ENCODE data around the gene MT1E. TPM values are rescaled to one million over a fixed set of nuclear protein-coding genes. Genes with fewer than 3 reads are reported as not detected.

MT1E gene
- total RNA-seq, 1 experiment from 2014 or later, result 383 TPM

DNA sequence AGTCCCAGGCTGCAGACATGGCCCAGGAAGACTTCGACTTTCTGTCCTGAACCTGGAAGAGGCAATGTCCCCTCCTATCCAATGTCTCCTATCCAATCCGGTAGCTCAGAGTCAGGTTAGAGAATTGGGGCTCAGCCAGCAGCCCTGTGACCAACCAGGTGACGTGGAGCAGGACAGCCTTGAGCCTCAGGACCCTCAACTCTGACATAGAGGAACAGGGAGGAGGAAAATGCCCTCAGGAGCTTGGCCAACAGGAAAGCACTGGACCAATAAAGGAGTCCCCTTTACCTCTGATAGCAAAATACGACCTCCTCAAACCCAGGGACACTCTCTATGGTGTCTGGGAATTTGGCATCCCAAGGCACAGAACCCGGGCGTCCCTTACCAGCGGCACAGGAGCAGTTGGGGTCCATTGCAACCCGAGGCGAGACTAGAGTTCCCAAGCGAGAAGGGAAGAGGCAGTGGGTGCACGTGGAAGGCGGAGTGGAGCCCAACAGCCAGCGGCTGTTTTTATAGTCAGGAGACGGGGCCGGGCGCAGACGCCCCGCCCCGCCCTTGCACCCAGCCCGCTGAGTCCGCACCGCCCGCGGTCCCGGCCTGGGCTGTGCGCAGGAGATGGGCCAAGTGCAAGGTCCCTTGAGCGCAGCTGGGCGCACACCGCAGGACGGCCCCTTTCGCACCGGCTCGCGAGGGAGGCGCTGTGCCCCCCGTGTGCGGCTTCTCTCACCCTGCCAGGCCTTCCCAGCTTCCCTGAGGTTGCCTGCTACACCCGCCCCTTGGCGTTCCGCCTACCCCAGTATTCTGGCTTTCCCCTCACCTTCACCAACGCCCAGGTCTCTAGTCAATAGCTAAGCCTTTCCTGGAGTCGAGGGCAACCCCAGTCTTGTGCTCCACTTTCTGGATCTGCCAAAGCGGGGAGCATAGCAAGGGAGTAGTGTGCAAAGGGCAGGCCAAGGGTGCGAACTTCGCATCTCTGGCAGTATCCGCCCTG, 42.3 kb downstream of the MT1E start, which contains the start of gene MT1G:
Gene MT1G (minus strand): TSS at position 485 of the 991 bp plus-strand sequence. CDS start 72 bp downstream, at position 413.
- Histone ChIP-seq H2AFZ (ENCODE audit: low read depth, low read length, poor library complexity, severe bottlenecking) (no peak within 1 kb of the TSS), H3K4me3 (replicated peaks in 1 of 2; ENCODE audit: low read depth in 1 of 2, low read length in 2 of 2) (no peak within 1 kb of the TSS), H3K9ac (ENCODE audit: low read length) (no peak within 1 kb of the TSS), H3K27ac (ENCODE audit: low read depth, low read length) (no peak within 1 kb of the TSS), H3K4me1 (ENCODE audit: control insufficient read depth in 1 of 2, insufficient read depth in 2 of 2, low read length in 2 of 2) (no peaks in the 10 kb centered on the region), H3K36me3 (ENCODE audit: control insufficient read depth in 1 of 2, insufficient read depth in 2 of 2, low read length in 2 of 2) (no peaks in the 10 kb centered on the region), H3K79me2 (ENCODE audit: insufficient read depth, low read length) (no peaks in the 10 kb centered on the region), H4K20me1 (ENCODE audit: insufficient read depth) (no peaks in the 10 kb centered on the region), H3K27me3 (ENCODE audit: insufficient read depth, low read length) (no peaks in the 10 kb centered on the region), H3K9me2 (ENCODE audit: insufficient read depth) (no peaks in the 10 kb centered on the region), H3K9me3 (ENCODE audit: control insufficient read depth in 1 of 2, insufficient read depth in 1 of 2, low read depth in 1 of 2, low read length in 2 of 2) (no peaks in the 10 kb centered on the region), H3K4me2 (ENCODE audit: low read length) (no peak within 1 kb of the TSS)
- DNase-seq (ENCODE audit: low read depth, low spot score) (no peak), ATAC-seq (no peak)
- intact Hi-C loops (cut with micrococcal nuclease), result no loop called here
- ChIA-PET CTCF (no interaction called here), RAD21 (ENCODE audit: low non-redundant PET in 1 of 2, low total read pairs in 2 of 2, uncharacterized antibody in 2 of 2, unreplicated experiment in 2 of 2) (no interaction called here), POLR2A (no interaction called here)
- BruUV-seq (replicated peaks), result no TSS peak
- TF ChIP-seq POLR2AphosphoS5 (IDR thresholded peaks at IDR 0.05; ENCODE audit: low read depth, low read length) (no peak), RAD21 (IDR thresholded peaks at IDR 0.05; ENCODE audit: low read depth) (no peak), ELF1 (IDR thresholded peaks at IDR 0.05; ENCODE audit: borderline replicate concordance, low read depth) (no peak), EZH2 (IDR thresholded peaks at IDR 0.05) (no peak), CEBPB (IDR thresholded peaks at IDR 0.05; ENCODE audit: low read depth) (no peak), SIN3A (IDR thresholded peaks at IDR 0.05; ENCODE audit: low read depth) (no peak)
- TF ChIP-seq, protein P1, sequence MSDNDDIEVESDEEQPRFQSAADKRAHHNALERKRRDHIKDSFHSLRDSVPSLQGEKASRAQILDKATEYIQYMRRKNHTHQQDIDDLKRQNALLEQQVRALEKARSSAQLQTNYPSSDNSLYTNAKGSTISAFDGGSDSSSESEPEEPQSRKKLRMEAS (IDR thresholded peaks at IDR 0.05), result no peak

DNA sequence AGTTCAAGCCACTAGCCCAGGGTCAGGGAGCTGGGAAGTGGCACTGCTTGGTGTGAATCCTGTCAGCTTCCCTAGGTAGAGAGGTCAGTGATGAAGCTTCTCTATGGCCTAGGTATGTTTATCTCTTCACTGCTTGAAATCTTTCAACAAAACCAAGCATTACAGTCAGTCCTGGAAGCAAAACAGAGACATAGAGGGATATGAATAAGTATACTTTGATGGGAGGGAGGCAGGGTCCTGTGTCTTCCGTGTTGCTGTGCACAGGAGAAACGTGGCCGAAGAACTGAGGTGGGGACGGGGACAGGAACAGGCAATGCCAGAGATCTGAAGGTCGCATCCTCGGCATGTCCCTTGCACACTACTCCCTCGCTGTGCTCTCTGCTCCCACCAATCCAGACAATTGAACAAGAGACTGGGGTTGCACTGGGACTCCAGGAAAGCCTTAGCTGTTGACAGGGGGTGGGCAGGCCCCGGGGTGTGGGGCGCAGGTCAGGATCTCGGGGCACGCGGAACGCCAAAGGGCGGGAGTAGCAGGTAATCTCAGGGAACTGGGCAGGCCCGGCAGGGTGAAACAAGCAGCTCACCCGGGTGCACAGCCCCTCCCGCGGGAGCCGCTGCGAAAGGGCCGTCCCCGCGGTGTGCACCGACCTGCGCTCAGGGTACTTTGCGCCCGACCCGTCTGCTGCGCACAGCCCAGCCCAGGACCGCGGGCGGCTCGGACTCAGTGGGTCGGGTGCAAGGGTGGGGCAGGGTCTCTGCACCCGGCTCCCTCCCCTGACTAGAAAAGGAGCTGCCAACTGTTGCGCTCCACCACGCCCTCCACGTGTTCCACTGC, 43.6 kb downstream of the MT1E start, which contains the start of gene MT1H:
Gene MT1H (plus strand): TSS at position 810 of the 835 bp plus-strand sequence. CDS start 71 bp downstream, outside the sequence.
- Histone ChIP-seq H3K9ac (ENCODE audit: low read length) (no peak within 1 kb of the TSS), H3K27me3 (ENCODE audit: insufficient read depth, low read length) (no peaks in the 10 kb centered on the region), H3K4me3 (replicated peaks in 1 of 2; ENCODE audit: low read depth in 1 of 2, low read length in 2 of 2) (no peak within 1 kb of the TSS), H3K9me2 (ENCODE audit: insufficient read depth) (no peaks in the 10 kb centered on the region), H3K36me3 (ENCODE audit: control insufficient read depth in 1 of 2, insufficient read depth in 2 of 2, low read length in 2 of 2) (no peaks in the 10 kb centered on the region), H3K4me1 (ENCODE audit: control insufficient read depth in 1 of 2, insufficient read depth in 2 of 2, low read length in 2 of 2) (no peaks in the 10 kb centered on the region), H3K27ac (ENCODE audit: low read depth, low read length) (no peak within 1 kb of the TSS), H3K4me2 (ENCODE audit: low read length) (no peak within 1 kb of the TSS), H4K20me1 (ENCODE audit: insufficient read depth) (no peaks in the 10 kb centered on the region), H2AFZ (ENCODE audit: low read depth, low read length, poor library complexity, severe bottlenecking) (no peak within 1 kb of the TSS), H3K9me3 (ENCODE audit: control insufficient read depth in 1 of 2, insufficient read depth in 1 of 2, low read depth in 1 of 2, low read length in 2 of 2) (no peaks in the 10 kb centered on the region), H3K79me2 (ENCODE audit: insufficient read depth, low read length) (no peaks in the 10 kb centered on the region)
- POLR2A ChIA-PET, result no interaction called here
- RAD21 ChIA-PET (ENCODE audit: low non-redundant PET in 1 of 2, low total read pairs in 2 of 2, uncharacterized antibody in 2 of 2, unreplicated experiment in 2 of 2), result no interaction called here
- CTCF ChIA-PET, result no interaction called here
- intact Hi-C loops (cut with micrococcal nuclease), result no loop called here
- no TSS peak for BruUV-seq (replicated peaks)
- no peak for DNase-seq (ENCODE audit: low read depth, low spot score)
- ATAC-seq, result no peak
- TF ChIP-seq JUND (IDR thresholded peaks at IDR 0.05) (no peak), RAD21 (IDR thresholded peaks at IDR 0.05; ENCODE audit: low read depth) (no peak), ZFX (IDR thresholded peaks at IDR 0.05) (no peak), ZNF274 (IDR thresholded peaks at IDR 0.05; ENCODE audit: low read depth, low read length) (no peak), CBX3 (IDR thresholded peaks at IDR 0.05; ENCODE audit: low read depth) (no peak), EZH2 (IDR thresholded peaks at IDR 0.05) (no peak), SP1 (IDR thresholded peaks at IDR 0.05; ENCODE audit: low read depth) (no peak), SIN3A (IDR thresholded peaks at IDR 0.05; ENCODE audit: low read depth) (no peak)
- TF ChIP-seq, protein P2, sequence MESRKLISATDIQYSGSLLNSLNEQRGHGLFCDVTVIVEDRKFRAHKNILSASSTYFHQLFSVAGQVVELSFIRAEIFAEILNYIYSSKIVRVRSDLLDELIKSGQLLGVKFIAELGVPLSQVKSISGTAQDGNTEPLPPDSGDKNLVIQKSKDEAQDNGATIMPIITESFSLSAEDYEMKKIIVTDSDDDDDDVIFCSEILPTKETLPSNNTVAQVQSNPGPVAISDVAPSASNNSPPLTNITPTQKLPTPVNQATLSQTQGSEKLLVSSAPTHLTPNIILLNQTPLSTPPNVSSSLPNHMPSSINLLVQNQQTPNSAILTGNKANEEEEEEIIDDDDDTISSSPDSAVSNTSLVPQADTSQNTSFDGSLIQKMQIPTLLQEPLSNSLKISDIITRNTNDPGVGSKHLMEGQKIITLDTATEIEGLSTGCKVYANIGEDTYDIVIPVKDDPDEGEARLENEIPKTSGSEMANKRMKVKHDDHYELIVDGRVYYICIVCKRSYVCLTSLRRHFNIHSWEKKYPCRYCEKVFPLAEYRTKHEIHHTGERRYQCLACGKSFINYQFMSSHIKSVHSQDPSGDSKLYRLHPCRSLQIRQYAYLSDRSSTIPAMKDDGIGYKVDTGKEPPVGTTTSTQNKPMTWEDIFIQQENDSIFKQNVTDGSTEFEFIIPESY (IDR thresholded peaks at IDR 0.05; ENCODE audit: extremely low read depth, insufficient replicate concordance, low read length), result no peak
- TF ChIP-seq, protein P3, sequence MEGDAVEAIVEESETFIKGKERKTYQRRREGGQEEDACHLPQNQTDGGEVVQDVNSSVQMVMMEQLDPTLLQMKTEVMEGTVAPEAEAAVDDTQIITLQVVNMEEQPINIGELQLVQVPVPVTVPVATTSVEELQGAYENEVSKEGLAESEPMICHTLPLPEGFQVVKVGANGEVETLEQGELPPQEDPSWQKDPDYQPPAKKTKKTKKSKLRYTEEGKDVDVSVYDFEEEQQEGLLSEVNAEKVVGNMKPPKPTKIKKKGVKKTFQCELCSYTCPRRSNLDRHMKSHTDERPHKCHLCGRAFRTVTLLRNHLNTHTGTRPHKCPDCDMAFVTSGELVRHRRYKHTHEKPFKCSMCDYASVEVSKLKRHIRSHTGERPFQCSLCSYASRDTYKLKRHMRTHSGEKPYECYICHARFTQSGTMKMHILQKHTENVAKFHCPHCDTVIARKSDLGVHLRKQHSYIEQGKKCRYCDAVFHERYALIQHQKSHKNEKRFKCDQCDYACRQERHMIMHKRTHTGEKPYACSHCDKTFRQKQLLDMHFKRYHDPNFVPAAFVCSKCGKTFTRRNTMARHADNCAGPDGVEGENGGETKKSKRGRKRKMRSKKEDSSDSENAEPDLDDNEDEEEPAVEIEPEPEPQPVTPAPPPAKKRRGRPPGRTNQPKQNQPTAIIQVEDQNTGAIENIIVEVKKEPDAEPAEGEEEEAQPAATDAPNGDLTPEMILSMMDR (IDR thresholded peaks at IDR 0.05 in 2 of 3, conservative IDR thresholded peaks at IDR 0.05 in 1 of 3; ENCODE audit: borderline replicate concordance in 1 of 3, insufficient read depth in 1 of 3, low read depth in 2 of 3, low read length in 2 of 3), result no peak
